Natural killer cell (primary cell): ENCODE data around the gene TMEM8B. TPM values are rescaled to one million over a fixed set of nuclear protein-coding genes. Genes with fewer than 3 reads are reported as not detected.
"Not testable (repeated sequence)": the region's sequence is repeated elsewhere in the genome, so short reads cannot be mapped to it uniquely, and the experiment has no call there.

Experiments
- ATAC-seq, 3 donors: fragments of 150-1000 bp in 2 of 3; fragments of 200-7000 bp in 1 of 3; cut with Tn5 transposase; 1 replicate in 1 of 3; 2 replicates in 2 of 3; pipeline ENCODE4 v1.10.0; 2021; ENCODE audit warnings: mild to moderate bottlenecking in 2 of 3, moderate library complexity in 2 of 3
- DNase-seq, 2 donors: peaks; one replicate each; pipeline versions ENCODE4 v3.0.0 to v3.0.0-alpha.2; 2013 to 2021; ENCODE audit warnings: mixed read lengths in 1 of 2
- H3K27ac ChIP-seq: one replicate; pipeline ENCODE4 v1.5.1; 2013; ENCODE audit warnings: mild to moderate bottlenecking, low read length
- H3K27me3 ChIP-seq: one replicate; pipeline ENCODE4 v1.6.1; 2013; ENCODE audit warnings: low read length; ENCODE audit not compliant: control insufficient read depth, insufficient read depth
- H3K36me3 ChIP-seq: one replicate; pipeline ENCODE4 v1.6.1; 2013; ENCODE audit warnings: low read length; ENCODE audit not compliant: control insufficient read depth, insufficient read depth
- H3K4me1 ChIP-seq: one replicate; pipeline ENCODE4 v1.6.1; 2013; ENCODE audit warnings: low read length; ENCODE audit not compliant: control insufficient read depth, insufficient read depth
- H3K4me3 ChIP-seq: one replicate; pipeline ENCODE4 v1.5.1; 2013; ENCODE audit warnings: low read length
- H3K9me3 ChIP-seq: one replicate; pipeline ENCODE4 v1.6.1; 2013; ENCODE audit warnings: low read length; ENCODE audit not compliant: control insufficient read depth, insufficient read depth
- H3K27ac Mint-ChIP-seq, 2 donors: one replicate each; pipeline ENCODE4 v1.8.0; 2022; ENCODE audit warnings: mild to moderate bottlenecking in 2 of 2, mixed read lengths in 2 of 2, moderate library complexity in 1 of 2
- H3K27me3 Mint-ChIP-seq, 2 donors: one replicate each; pipeline ENCODE4 v1.8.0; 2022; ENCODE audit warnings: low read depth in 2 of 2, mixed read lengths in 2 of 2
- H3K36me3 Mint-ChIP-seq: one replicate; pipeline ENCODE4 v1.8.0; 2022; ENCODE audit warnings: mixed read lengths
- H3K4me1 Mint-ChIP-seq, 2 donors: one replicate each; pipeline ENCODE4 v1.8.0; 2022; ENCODE audit warnings: mixed read lengths in 2 of 2
- H3K4me3 Mint-ChIP-seq: one replicate; pipeline ENCODE4 v1.8.0; 2022; ENCODE audit warnings: mild to moderate bottlenecking, moderate library complexity, mixed read lengths
- H3K9me3 Mint-ChIP-seq, 2 donors: one replicate each; pipeline ENCODE4 v1.8.0; 2022; ENCODE audit warnings: mixed read lengths in 2 of 2
- WGBS: methylation state at CpG from one replicate; pipeline ENCODE4 v1.1.7; 2013; ENCODE audit warnings: missing lambda C conversion rate; ENCODE audit not compliant: insufficient coverage; 5-methylcytosine and 5-hydroxymethylcytosine counted together
- intact Hi-C: fragments of 100-400 bp; cut with micrococcal nuclease; formaldehyde crosslinking; loops from one replicate; pipeline ENCODE4 v1.14.2; 2022
- total RNA-seq, 4 donors: library from RNA; stranded (reverse); fragments of 120-200 nt in 1 of 4; gene quantifications; one replicate each; pipeline versions ENCODE4 v1.2.3 to v1.2.4, GENCODE V29; 2013 to 2022
- TF ChIP-seq, protein P1 (sequence below): fragments of 200-600 bp; IDR thresholded peaks from one replicate; pipeline ENCODE4 v1.8.0; 2022; ENCODE audit warnings: antibody characterized with exemption

TMEM8B gene
- total RNA-seq, 3 donors from 2014 or later (not counting 1 experiment from before 2014, with no cell fraction given) = 5.2 to 7.8 (median 5.4) TPM

DNA sequence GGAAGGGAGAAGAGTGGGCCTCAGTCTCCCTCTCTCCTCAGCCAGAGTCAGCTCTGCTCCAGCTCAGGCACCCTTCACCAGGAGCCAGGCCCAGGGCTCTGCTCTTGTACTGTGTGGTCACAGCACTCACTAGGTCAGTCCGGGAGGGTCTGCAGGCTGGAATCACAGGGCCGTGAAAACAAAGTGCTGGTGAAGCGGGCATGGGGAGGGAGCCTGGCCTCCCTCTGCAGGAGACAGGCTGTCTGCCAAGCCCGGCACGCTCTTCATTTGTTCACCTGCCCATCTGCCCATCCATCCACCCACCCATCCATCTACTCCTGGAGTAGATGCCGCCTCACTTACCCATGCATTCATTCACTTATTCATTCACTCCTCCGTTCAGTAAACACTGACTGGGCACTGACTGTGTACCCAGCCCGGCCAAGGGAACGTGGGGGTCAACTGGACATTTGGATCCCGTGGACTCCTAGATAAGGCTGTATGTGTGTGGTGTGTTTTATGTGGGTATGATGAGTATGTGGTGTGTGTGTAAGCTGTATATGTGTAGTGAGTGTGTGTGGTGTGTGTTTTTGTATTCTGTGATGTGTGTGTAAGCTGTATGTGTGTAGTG is 83.9 kb downstream of the TMEM8B start:
- DNase-seq = no peak
- Mint-ChIP-seq H3K4me3 (no peak overlapping the region), H3K9me3 (no peaks in the 10 kb centered on the region), H3K4me1 (peaks cover 0 to 7% of the 10 kb centered on the region in 2 donors), H3K27ac (no peak overlapping the region), H3K27me3 (no peaks in the 10 kb centered on the region), H3K36me3 (no peaks in the 10 kb centered on the region)
- no peak overlapping the region for H3K27ac ChIP-seq
- TF ChIP-seq, protein P1, sequence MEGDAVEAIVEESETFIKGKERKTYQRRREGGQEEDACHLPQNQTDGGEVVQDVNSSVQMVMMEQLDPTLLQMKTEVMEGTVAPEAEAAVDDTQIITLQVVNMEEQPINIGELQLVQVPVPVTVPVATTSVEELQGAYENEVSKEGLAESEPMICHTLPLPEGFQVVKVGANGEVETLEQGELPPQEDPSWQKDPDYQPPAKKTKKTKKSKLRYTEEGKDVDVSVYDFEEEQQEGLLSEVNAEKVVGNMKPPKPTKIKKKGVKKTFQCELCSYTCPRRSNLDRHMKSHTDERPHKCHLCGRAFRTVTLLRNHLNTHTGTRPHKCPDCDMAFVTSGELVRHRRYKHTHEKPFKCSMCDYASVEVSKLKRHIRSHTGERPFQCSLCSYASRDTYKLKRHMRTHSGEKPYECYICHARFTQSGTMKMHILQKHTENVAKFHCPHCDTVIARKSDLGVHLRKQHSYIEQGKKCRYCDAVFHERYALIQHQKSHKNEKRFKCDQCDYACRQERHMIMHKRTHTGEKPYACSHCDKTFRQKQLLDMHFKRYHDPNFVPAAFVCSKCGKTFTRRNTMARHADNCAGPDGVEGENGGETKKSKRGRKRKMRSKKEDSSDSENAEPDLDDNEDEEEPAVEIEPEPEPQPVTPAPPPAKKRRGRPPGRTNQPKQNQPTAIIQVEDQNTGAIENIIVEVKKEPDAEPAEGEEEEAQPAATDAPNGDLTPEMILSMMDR = no peak
- 92% methylated on average over 10 of the region's 10 CpGs for WGBS
- no peak overlapping the region for H3K4me3 ChIP-seq
- intact Hi-C loops = no loop called here
- no peak for ATAC-seq
- H3K9me3 ChIP-seq = no peaks in the 10 kb centered on the region
- H3K27me3 ChIP-seq = no peaks in the 10 kb centered on the region
- no peaks in the 10 kb centered on the region for H3K36me3 ChIP-seq
- H3K4me1 ChIP-seq = peaks cover 26% of the 10 kb centered on the region

DNA sequence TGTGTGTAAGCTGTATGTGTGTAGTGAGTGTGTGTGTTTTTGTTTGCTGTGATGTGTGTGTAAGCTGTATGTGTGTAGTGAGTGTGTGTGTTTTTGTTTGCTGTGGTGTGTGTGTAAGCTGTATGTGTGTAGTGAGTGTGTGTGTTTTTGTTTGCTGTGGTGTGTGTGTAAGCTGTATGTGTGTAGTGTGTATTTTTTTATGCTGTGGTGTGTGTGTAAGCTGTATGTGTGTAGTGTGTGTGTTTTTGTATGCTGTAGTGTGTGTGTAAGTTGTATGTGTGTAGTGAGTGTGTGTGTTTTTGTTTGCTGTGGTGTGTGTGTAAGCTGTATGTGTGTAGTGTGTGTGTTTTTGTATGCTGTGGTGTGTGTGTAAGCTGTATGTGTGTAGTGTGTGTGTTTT is 84.4 kb downstream of the TMEM8B start:
- H3K27me3 ChIP-seq, H3K27me3 Mint-ChIP-seq, ATAC-seq, H3K36me3 ChIP-seq, H3K9me3 ChIP-seq, H3K4me3 ChIP-seq, DNase-seq, intact Hi-C loops, H3K27ac Mint-ChIP-seq, H3K4me1 Mint-ChIP-seq, H3K36me3 Mint-ChIP-seq, H3K4me3 Mint-ChIP-seq, H3K27ac ChIP-seq, H3K9me3 Mint-ChIP-seq: not testable (repeated sequence)
- peaks cover 21% of the 10 kb centered on the region for H3K4me1 ChIP-seq

DNA sequence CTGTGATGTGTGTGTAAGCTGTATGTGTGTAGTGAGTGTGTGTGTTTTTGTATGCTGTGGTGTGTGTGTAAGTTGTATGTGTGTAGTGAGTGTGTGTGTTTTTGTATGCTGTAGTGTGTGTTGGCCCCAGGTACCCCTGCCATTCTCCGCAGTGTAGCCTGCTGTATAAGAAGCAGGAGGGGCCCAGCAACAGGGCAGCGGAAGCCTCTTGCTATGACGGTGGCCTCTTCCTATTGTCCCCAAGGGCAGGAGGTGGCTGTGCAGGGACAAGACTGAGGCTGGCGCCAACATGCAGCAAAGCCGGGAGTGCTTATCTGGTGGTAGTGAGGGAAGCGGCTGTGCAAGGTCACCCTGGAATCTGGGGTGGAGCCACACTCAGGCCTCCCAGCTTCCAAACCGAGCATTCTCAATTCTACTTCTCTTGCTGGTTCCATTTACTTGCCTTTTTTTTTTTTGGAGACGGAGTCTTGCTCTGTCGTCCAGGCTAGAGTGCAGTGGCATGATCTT is 85.3 kb downstream of the TMEM8B start:
- Histone ChIP-seq H3K36me3 (no peaks in the 10 kb centered on the region), H3K9me3 (no peaks in the 10 kb centered on the region), H3K27ac (no peak overlapping the region), H3K27me3 (no peaks in the 10 kb centered on the region), H3K4me1 (peaks cover 20% of the 10 kb centered on the region), H3K4me3 (no peak overlapping the region)
- peak; percentile 31 to 55 (median 47) for ATAC-seq
- Mint-ChIP-seq H3K4me3 (no peak overlapping the region), H3K9me3 (no peaks in the 10 kb centered on the region), H3K27ac (no peak overlapping the region), H3K36me3 (no peaks in the 10 kb centered on the region), H3K27me3 (no peaks in the 10 kb centered on the region), H3K4me1 (peaks cover 0 to 7% of the 10 kb centered on the region in 2 donors)
- intact Hi-C loops = no loop called here
- TF ChIP-seq, protein P1 = no peak
- WGBS = 64% methylated on average over 9 of the region's 9 CpGs
- DNase-seq = no peak

Other genes starting within 250 kb of the TMEM8B start
- gene TESK1, start 224.0 kb upstream of the TMEM8B start, total RNA-seq = 10 to 100 TPM; 40.7 to 72.5 (median 47.5) TPM
- gene CD72, start 210.8 kb upstream of the TMEM8B start, total RNA-seq = 10 to 100 TPM; 27.0 to 48.1 (median 32.3) TPM
- gene SIT1, start 178.3 kb upstream of the TMEM8B start, total RNA-seq = 1 to 10 TPM in 2 of 3 donors, not detected in 1; 1.2 to 1.4 TPM
- gene RMRP, start 171.2 kb upstream of the TMEM8B start, total RNA-seq = 1,000 to 10,000 TPM; 5,042 to 6,602 (median 5,874) TPM
- 10 to 100 TPM; 30.9 to 37.9 (median 36.8) TPM for gene CCDC107, start 170.9 kb upstream of the TMEM8B start, total RNA-seq
- 1 to 10 TPM; 1.3 to 3.2 (median 1.5) TPM for gene ARHGEF39, start 164.0 kb upstream of the TMEM8B start, total RNA-seq
- not detected for gene CA9, start 155.3 kb upstream of the TMEM8B start, total RNA-seq
- gene TPM2, start 139.3 kb upstream of the TMEM8B start, total RNA-seq = 10 to 100 TPM; 20.9 to 23.8 (median 22.9) TPM
- 100 to 1,000 TPM; 509 to 552 (median 528) TPM for gene TLN1, start 97.0 kb upstream of the TMEM8B start, total RNA-seq
- gene CREB3, start 96.6 kb upstream of the TMEM8B start, total RNA-seq = 10 to 100 TPM; 15.7 to 19.7 (median 18.8) TPM
- 100 to 1,000 TPM in 2 of 3 donors, 10 to 100 TPM in 1; 76.4 to 118 (median 101) TPM for gene GBA2, start 80.0 kb upstream of the TMEM8B start, total RNA-seq
- gene RGP1, start 79.9 kb upstream of the TMEM8B start, total RNA-seq = 10 to 100 TPM; 22.3 to 26.4 (median 23.3) TPM
- gene MSMP, start 75.0 kb upstream of the TMEM8B start, total RNA-seq = not detected
- gene NPR2, start 37.6 kb upstream of the TMEM8B start, total RNA-seq = 1 to 10 TPM; 2.1 to 2.7 (median 2.4) TPM
- 1 to 10 TPM; 2.0 to 2.4 (median 2.1) TPM for gene SPAG8, start 17.0 kb upstream of the TMEM8B start, total RNA-seq
- 10 to 100 TPM; 25.8 to 27.5 (median 25.9) TPM for gene HINT2, start 14.2 kb upstream of the TMEM8B start, total RNA-seq
- gene FAM221B, start 496 bp upstream of the TMEM8B start, total RNA-seq = not detected
- gene OR13J1, start 41.2 kb downstream of the TMEM8B start, total RNA-seq = not detected
- gene HRCT1, start 77.0 kb downstream of the TMEM8B start, total RNA-seq = not detected
- not detected for gene SPAAR, start 80.3 kb downstream of the TMEM8B start, total RNA-seq
- not detected for gene OR2S2, start 128.9 kb downstream of the TMEM8B start, total RNA-seq
- gene RECK, start 207.7 kb downstream of the TMEM8B start, total RNA-seq = 10 to 100 TPM in 1 of 3 donors, 1 to 10 TPM in 2; 7.4 to 10.3 (median 8.0) TPM